Mesenteric fat pad (tissue), 1 donor: ENCODE results near the gene TBX2. TPM values are rescaled to one million over a fixed set of nuclear protein-coding genes. Genes with fewer than 3 reads are reported as not detected.

Source experiments
- DNase-seq: peaks from one replicate; pipeline ENCODE4 v3.0.0-alpha.2; 2020; ENCODE audit warnings: low spot score
- total RNA-seq: library from RNA; stranded (reverse); fragmentation: NEBNext Ultra II Directional; extraction: Animal tissue kit (Norgen Biotek cat#: 25700); gene quantifications from one replicate; pipeline ENCODE4 v1.2.1, GENCODE V29; 2021
- donor health status: DM: yes; HTN: yes; CAD: no.

The TBX2 gene
- total RNA-seq, 1 donor from 2014 or later = 16.1 TPM

GRCh38 chr17:61386251-61386650 is 13.4 kb upstream of the TBX2 start:
- no peak for DNase-seq

GRCh38 chr17:61387011-61387410 is 12.6 kb upstream of the TBX2 start:
- DNase-seq = no peak

- no peak for DNase-seq
These were observed 11.9 kb upstream of the TBX2 start for GRCh38 chr17:61387511-61388305.

- no peak for DNase-seq
These were observed 10.9 kb upstream of the TBX2 start for GRCh38 chr17:61388561-61389356.

GRCh38 chr17:61389670-61390478 is 9.8 kb upstream of the TBX2 start:
- DNase-seq = no peak

GRCh38 chr17:61390479-61390791 is 9.2 kb upstream of the TBX2 start:
- DNase-seq = no peak

- DNase-seq = no peak
These were observed 7.9 kb upstream of the TBX2 start for GRCh38 chr17:61391595-61392291.

GRCh38 chr17:61392679-61393078 is 7.0 kb upstream of the TBX2 start:
- no peak for DNase-seq

- no peak for DNase-seq
These were observed 6.1 kb upstream of the TBX2 start for GRCh38 chr17:61393550-61393903.

- DNase-seq = no peak
These were observed 5.6 kb upstream of the TBX2 start for GRCh38 chr17:61393904-61394629.

GRCh38 chr17:61394630-61395408 is 4.8 kb upstream of the TBX2 start:
- DNase-seq = no peak

- DNase-seq = no peak
These were observed 4.1 kb upstream of the TBX2 start for GRCh38 chr17:61395409-61395982.

GRCh38 chr17:61395983-61396585 is 3.6 kb upstream of the TBX2 start:
- no peak for DNase-seq

- no peak for DNase-seq
These were observed 3.0 kb upstream of the TBX2 start for GRCh38 chr17:61396586-61397085.

GRCh38 chr17:61397086-61397842 is 2.4 kb upstream of the TBX2 start:
- no peak for DNase-seq

- no peak for DNase-seq
These were observed 917 bp upstream of the TBX2 start for GRCh38 chr17:61398721-61399130.

- no peak for DNase-seq
These were observed 548 bp downstream of the TBX2 start for GRCh38 chr17:61400066-61400716.
